Upper lobe of right lung (tissue), 1 donor: ENCODE data around the gene YOD1. TPM values are rescaled to one million over a fixed set of nuclear protein-coding genes. Genes with fewer than 3 reads are reported as not detected.
A peak's percentile ranks its signal among the peaks of the same experiment; 100 is the strongest.

ENCODE experiments used
- ATAC-seq: fragments of 200-7000 bp; cut with Tn5 transposase; one replicate; pipeline ENCODE4 v1.9.1; 2020; ENCODE audit warnings: mild to moderate bottlenecking, moderate library complexity
- DNase-seq: peaks from one replicate; pipeline ENCODE4 v3.0.0-alpha.2; 2020
- H3K27ac ChIP-seq: fragments of 200-600 bp; one replicate; pipeline ENCODE4 v1.8.0; 2022
- H3K27me3 ChIP-seq: fragments of 200-600 bp; one replicate; pipeline ENCODE4 v1.8.0; 2022; ENCODE audit warnings: mild to moderate bottlenecking
- H3K36me3 ChIP-seq: fragments of 200-600 bp; one replicate; pipeline ENCODE4 v1.8.0; 2022
- H3K4me1 ChIP-seq: fragments of 200-600 bp; one replicate; pipeline ENCODE4 v1.8.0; 2022
- H3K4me3 ChIP-seq: fragments of 200-600 bp; one replicate; pipeline ENCODE4 v1.8.0; 2022; ENCODE audit warnings: mild to moderate bottlenecking
- H3K9me3 ChIP-seq: fragments of 200-600 bp; one replicate; pipeline ENCODE4 v1.8.0; 2022
- intact Hi-C: fragments of 100-400 bp; cut with DNase I; formaldehyde crosslinking; loops from one replicate; pipeline ENCODE4 v1.11.0; 2022
- total RNA-seq: library from RNA; stranded (reverse); fragmentation: NEBNext Ultra II Directional; extraction: Animal tissue kit (Norgen Biotek cat#: 25700); gene quantifications from one replicate; pipeline ENCODE4 v1.2.1, GENCODE V29; 2021
- TF ChIP-seq, protein P1 (sequence below): fragments of 200-600 bp; IDR thresholded peaks from one replicate; pipeline ENCODE4 v1.8.0; 2022; ENCODE audit warnings: antibody characterized with exemption
- donor health status: DM: no; HTN: yes; CAD: no; lungs with severe emphysema.

The YOD1 gene
- total RNA-seq, 1 donor from 2014 or later: 7.0 TPM

DNA sequence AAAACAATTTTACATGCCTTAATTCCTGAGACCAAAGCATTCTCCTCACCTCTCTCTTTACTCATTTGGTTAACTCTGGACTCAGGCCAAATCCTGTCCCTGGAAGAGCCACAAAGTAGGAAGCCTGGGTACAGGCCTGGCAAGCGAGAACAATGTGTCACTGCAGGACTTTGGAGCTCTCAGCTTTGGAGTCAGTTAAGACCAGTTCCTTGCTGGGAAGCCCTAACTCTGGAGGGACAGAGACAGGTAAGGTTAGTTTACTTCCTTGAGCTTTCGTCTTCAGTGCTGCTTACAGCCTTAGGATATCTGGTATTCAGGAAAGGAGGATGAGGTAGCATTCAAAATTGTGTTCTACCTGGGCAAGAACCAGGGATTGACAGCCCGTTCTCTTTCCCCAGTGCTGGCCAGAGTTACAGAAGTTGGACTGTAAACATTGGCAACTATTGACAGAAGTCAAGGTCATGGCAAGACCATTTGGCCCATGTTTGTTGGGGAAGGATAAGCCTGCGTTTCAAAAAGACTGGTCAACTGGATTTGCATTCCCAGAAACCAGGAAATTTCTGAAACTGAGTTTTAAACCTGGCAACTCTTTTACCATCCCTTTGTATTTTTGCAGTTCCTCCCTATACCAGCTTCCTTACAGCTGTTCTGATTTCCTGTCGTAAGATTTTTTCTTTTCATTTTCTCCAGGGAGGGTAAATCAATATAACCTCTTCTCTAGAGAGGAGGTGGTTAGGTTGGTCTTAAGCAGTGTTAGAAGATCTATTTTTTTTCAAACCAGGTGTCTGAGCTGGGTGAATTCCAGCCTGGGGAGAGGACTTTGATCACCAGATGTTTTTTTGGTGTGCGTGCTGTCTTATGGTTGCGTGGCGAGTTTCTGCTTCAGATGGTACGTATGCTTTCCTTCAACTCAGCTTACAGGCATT lies 38.0 kb upstream of the YOD1 start, which contains the start of gene C4BPB:
TSS of gene C4BPB (plus strand) at position 160 of the 926 bp plus-strand sequence. CDS start at position 832, 672 bp downstream.
- ATAC-seq (peak; percentile 69), DNase-seq (no peak)
- H3K9me3 ChIP-seq: no peaks in the 10 kb centered on the region
- no peaks in the 10 kb centered on the region for H3K4me1 ChIP-seq
- H3K27me3 ChIP-seq: no peaks in the 10 kb centered on the region
- TF ChIP-seq, protein P1, sequence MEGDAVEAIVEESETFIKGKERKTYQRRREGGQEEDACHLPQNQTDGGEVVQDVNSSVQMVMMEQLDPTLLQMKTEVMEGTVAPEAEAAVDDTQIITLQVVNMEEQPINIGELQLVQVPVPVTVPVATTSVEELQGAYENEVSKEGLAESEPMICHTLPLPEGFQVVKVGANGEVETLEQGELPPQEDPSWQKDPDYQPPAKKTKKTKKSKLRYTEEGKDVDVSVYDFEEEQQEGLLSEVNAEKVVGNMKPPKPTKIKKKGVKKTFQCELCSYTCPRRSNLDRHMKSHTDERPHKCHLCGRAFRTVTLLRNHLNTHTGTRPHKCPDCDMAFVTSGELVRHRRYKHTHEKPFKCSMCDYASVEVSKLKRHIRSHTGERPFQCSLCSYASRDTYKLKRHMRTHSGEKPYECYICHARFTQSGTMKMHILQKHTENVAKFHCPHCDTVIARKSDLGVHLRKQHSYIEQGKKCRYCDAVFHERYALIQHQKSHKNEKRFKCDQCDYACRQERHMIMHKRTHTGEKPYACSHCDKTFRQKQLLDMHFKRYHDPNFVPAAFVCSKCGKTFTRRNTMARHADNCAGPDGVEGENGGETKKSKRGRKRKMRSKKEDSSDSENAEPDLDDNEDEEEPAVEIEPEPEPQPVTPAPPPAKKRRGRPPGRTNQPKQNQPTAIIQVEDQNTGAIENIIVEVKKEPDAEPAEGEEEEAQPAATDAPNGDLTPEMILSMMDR: no peak
- H3K27ac ChIP-seq: no peak within 1 kb of the TSS
- H3K4me3 ChIP-seq: no peak within 1 kb of the TSS
- intact Hi-C loops: loop anchor here (10.0 kb wide), 1 partner anchor 316 kb away; no protein-coding TSS in a partner anchor
- H3K36me3 ChIP-seq: no peaks in the 10 kb centered on the region

- Histone ChIP-seq H3K4me3 (no peak overlapping the region), H3K36me3 (no peaks in the 10 kb centered on the region), H3K27ac (no peak overlapping the region), H3K9me3 (no peaks in the 10 kb centered on the region), H3K27me3 (no peaks in the 10 kb centered on the region), H3K4me1 (no peaks in the 10 kb centered on the region)
- DNase-seq (no peak), ATAC-seq (no peak)
- intact Hi-C loops: loop anchor here (10.0 kb wide), 1 partner anchor 317 kb away; no protein-coding TSS in a partner anchor
- TF ChIP-seq, protein P1: no peak
Measured at GRCh38 chr1:207088161-207088560, 37.2 kb upstream of the YOD1 start.

- TF ChIP-seq, protein P1: no peak
- no peaks in the 10 kb centered on the region for H3K9me3 ChIP-seq
- no peak overlapping the region for H3K27ac ChIP-seq
- H3K4me1 ChIP-seq: no peaks in the 10 kb centered on the region
- DNase-seq (no peak), ATAC-seq (no peak)
- no peak overlapping the region for H3K4me3 ChIP-seq
- no peaks in the 10 kb centered on the region for H3K36me3 ChIP-seq
- no peaks in the 10 kb centered on the region for H3K27me3 ChIP-seq
- intact Hi-C loops: loop anchor here (10.0 kb wide), 1 partner anchor 319 kb away; no protein-coding TSS in a partner anchor
Measured at GRCh38 chr1:207085887-207086286, 34.9 kb upstream of the YOD1 start.

DNA sequence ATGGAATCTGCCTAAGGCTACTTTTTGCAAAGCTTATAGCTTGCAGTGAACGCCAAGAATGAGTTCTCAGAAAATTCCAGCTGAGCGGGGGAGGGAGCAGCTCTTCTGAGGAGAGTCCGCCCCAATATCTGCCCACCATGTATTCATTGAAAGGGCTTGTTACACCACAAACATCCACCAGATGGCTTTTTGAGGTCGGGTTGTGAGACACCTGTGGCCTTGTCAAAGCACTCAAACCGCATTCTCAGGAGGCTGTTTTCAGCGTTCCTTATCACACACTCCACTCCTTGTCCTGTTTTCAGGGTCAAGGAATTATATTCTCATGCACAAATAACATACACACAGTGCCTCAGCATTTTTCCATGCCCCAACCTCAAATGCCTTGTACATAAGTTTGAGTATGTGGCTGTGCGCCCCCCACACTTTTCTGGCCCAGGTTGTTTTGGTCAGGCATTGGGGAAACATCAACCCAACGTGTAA lies 33.7 kb upstream of the YOD1 start:
- TF ChIP-seq, protein P1: peak; percentile 67
- peak; percentile 91 for ATAC-seq

GRCh38 chr1:207084232-207084631 lies 33.2 kb upstream of the YOD1 start:
- ATAC-seq: no peak
- Histone ChIP-seq H3K4me3 (no peak overlapping the region), H3K27ac (no peak overlapping the region), H3K36me3 (no peaks in the 10 kb centered on the region), H3K4me1 (no peaks in the 10 kb centered on the region), H3K27me3 (no peaks in the 10 kb centered on the region), H3K9me3 (no peaks in the 10 kb centered on the region)
- intact Hi-C loops: loop anchor here (10.0 kb wide), 1 partner anchor 321 kb away; no protein-coding TSS in a partner anchor
- TF ChIP-seq, protein P1: no peak
- no peak for DNase-seq

More for the DNA sequence above, 33.7 kb upstream of the YOD1 start:
- Histone ChIP-seq H3K36me3 (no peaks in the 10 kb centered on the region), H3K9me3 (no peaks in the 10 kb centered on the region), H3K4me1 (no peaks in the 10 kb centered on the region), H3K27me3 (no peaks in the 10 kb centered on the region), H3K4me3 (no peak overlapping the region), H3K27ac (no peak overlapping the region)
- DNase-seq: no peak
- intact Hi-C loops: loop anchor here (10.0 kb wide), 1 partner anchor 320 kb away; no protein-coding TSS in a partner anchor
